GM12864 (cell line): Measurements from ENCODE around the gene MYT1.

Source experiments
- DNase-seq: peaks from one replicate; pipeline ENCODE4 v3.0.0-alpha.2; 2011; ENCODE audit warnings: low read depth
- H3K4me3 ChIP-seq: 2 replicates; pipeline ENCODE4 v1.5.1; 2011; ENCODE audit warnings: mild to moderate bottlenecking, low read depth, low read length, control low read depth
- CTCF ChIP-seq: IDR thresholded peaks from 2 replicates; pipeline ENCODE4 v1.5.1; 2011; ENCODE audit warnings: low read depth, mild to moderate bottlenecking, moderate library complexity, low read length, control low read depth, inconsistent platforms; ENCODE audit errors: missing control alignments

Gene MYT1

GRCh38 chr20:64196309-64196708, 32.1 kb downstream of the MYT1 start:
- TF ChIP-seq CTCF = no peak
- H3K4me3 ChIP-seq = no peak overlapping the region
- no peak for DNase-seq

- H3K4me3 ChIP-seq = no peak overlapping the region
- no peak for DNase-seq
- no peak for TF ChIP-seq CTCF
Measured at GRCh38 chr20:64196847-64197306, 32.6 kb downstream of the MYT1 start.

GRCh38 chr20:64198347-64198746, 34.1 kb downstream of the MYT1 start:
- DNase-seq = no peak
- TF ChIP-seq CTCF = no peak
- H3K4me3 ChIP-seq = no peak overlapping the region

- DNase-seq = no peak
- H3K4me3 ChIP-seq = no peak overlapping the region
- no peak for TF ChIP-seq CTCF
Measured at GRCh38 chr20:64199395-64199794, 35.1 kb downstream of the MYT1 start.

GRCh38 chr20:64200740-64201139, 36.5 kb downstream of the MYT1 start:
- no peak overlapping the region for H3K4me3 ChIP-seq
- DNase-seq = no peak
- no peak for TF ChIP-seq CTCF

- TF ChIP-seq CTCF = no peak
- no peak overlapping the region for H3K4me3 ChIP-seq
- DNase-seq = no peak
Measured at GRCh38 chr20:64201653-64202052, 37.4 kb downstream of the MYT1 start.

- TF ChIP-seq CTCF = no peak
- H3K4me3 ChIP-seq = no peak overlapping the region
- DNase-seq = no peak
Measured at GRCh38 chr20:64203037-64203777, 39.0 kb downstream of the MYT1 start.
